NCI-H146 treated with DMSO at 0.1 percent for 48 hours (cell line): ENCODE results near the gene ITM2A.

Experiments used
- DNase-seq: peaks from one replicate; lab custom pipeline; 2025; ENCODE audit not compliant: unreplicated experiment; lab: John Stamatoyannopoulos, UW

Gene ITM2A

GRCh38 chrX:79325263-79325958, 41.7 kb downstream of the ITM2A start:
- no peak for DNase-seq
